Measurements from ENCODE around the gene EPHA2.

EPHA2 gene

DNA sequence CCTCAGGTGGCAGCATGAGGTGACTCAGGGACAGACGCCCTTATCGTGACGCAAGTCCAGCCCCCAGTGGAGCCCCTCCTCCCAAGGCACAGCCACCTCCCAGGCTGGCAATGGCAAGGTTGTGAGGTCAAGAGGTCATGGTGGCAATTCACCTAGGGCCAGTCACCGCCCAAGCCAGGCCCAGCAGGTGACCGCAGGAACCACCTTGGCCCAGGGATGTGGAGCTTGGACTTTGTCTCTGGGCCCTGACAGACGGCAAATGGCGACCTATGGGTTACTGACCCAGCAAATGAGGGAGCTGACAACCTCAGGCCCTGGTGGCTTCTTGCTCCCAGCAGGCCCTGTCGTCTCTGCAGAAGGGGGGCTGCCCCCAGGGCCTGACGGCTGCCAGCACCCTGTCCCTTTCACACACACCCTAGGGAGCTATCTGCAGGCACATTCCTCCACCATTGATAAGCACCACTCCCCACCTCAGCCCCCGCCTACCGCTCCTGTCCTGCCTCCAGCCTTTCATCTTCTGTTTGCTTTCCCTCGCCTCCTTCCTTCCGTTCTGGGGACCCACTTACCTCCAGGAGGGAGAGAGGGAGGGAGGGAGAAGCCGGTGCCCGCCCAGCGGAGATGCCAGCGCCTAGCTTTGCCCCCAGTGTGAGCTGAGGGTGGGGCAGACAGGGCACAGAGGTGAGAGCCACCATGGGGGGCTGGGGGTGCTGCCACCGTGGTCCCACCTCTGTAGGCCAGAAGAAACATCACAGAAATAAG lies 12.1 kb downstream of the EPHA2 start:
- H3K27ac ChIP-seq = peak overlapping the region in 19 of 21 experiments; percentile 1 to 83 (median 74)

GRCh38 chr1:16143005-16143565 lies 12.8 kb downstream of the EPHA2 start:
- H3K27ac ChIP-seq = peak overlapping the region in 7 of 21 experiments; percentile 74 to 83 (median 78)
- no peak overlapping the region for H3K4me3 ChIP-seq

More for the DNA sequence above, 12.1 kb downstream of the EPHA2 start:
- no peak overlapping the region for H3K4me3 ChIP-seq

DNA sequence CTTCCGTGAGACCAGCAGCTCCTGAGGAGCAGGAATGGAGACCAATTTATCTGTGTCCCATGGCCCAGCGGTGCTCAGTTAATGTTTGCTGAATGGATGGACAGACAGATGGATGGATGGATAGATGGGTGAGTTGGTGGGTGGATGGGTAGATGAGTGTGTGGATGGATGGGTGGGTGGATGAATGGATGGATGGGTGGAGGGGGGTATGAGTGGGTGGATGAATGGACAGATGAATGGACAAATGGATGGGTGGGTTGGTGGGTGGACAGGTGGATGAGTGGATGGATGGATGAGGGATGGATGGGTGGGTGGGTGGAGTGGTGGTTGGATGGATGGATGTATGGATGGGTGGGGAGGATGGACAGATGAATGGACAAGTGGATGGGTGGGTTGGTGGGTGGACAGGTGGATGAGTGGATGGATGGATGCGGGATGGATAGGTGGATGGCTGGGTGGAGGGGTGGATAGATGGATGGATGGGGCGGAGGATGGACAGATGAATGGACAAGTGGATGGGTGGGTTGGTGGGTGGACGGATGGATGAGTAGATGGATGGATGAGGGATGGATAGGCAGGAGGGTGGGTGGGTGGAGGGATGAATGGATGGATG lies 13.4 kb downstream of the EPHA2 start:
- Histone ChIP-seq H3K27ac (peak overlapping the region in 11 of 21 experiments; percentile 11 to 75 (median 46)), H3K4me3 (no peak overlapping the region)

DNA sequence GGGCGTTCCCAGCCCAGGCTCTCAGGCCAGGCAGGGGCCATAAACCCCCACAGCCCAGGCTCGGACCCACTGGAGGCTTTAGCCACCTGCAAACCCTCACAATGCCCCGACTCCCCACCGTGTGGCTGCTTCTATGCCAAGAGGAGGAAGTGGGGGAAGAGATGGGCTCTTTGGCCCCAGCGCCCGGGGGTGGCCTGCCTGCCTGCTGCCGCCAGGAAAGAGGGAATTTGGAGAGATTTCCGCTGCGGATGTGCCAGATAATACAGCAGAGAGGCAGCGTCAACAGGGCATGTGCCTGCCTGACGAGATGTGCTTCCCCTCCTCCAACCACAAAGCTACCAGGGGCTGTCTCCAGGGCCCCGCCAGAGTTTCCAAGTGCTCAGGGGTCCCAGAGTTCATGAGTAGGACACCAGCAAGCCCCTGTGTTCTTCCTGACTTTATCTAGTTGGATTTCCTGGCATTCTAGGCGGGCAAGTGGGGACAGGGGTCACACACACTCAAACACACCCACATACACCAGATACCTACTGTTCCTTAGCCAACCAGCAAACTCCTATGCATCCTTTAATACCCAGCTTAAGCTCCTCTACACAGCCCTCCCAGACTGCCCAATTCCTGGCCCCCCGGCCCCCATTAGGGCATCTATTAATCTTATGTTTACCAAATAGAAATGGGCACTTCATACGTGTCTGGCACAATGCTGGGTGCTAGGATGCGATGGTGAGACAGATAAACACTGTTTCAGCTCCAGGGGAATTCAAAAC lies 14.1 kb downstream of the EPHA2 start:
- H3K4me3 ChIP-seq = no peak overlapping the region
- H3K27ac ChIP-seq = peak overlapping the region in 14 of 21 experiments; percentile 11 to 75 (median 44)

DNA sequence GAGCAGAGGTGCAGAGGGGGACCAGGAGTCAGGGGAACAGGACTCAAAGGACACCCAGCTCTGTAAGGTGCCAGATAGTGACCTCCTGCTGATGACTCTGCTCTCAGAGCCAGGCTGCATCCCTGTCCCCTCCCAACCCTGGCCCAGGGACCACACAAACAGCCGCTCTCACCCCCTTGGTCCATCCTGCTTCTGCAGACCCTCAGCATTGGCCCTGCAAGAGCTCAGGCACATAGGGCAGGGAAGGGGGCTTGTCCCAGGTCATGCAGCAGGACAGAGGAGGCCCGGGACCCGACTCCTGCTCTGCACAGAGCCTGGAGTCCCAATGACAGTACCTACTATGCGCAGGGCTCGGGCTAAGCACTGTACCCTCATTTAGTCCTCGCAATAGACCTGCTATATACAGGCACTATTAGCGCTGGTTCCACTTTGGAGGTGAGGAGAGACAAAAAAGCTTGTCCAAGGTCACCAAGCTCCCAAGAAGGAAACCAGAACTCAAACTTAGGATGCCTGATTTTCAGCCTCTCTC lies 15.7 kb downstream of the EPHA2 start:
- Histone ChIP-seq H3K4me3 (no peak overlapping the region), H3K27ac (peak overlapping the region in 5 of 21 experiments; percentile 10 to 50 (median 14))

DNA sequence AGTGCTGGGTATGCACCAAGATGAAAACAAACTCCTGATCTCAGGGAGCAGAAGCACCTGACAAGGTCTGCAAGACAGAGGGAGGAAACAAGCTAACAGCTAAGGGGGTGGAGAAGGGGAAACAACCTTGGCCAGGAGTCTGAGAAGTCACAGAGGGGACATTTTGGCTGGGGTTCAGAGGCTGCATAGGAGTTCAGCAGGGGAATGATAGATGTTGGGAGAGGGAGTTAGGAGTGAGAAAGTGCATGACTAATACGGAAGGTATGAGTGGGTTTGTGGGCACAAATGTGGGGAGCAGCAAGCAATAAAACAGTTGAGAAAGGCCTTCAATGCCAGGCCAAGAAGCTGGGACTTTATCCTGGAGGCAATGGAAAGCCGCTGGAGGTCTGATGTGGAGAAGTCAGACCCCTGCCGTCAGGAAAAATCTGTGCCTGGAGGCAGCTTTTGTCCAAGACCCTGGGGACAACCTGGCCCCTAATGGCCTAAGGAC lies 16.4 kb downstream of the EPHA2 start:
- H3K4me3 ChIP-seq = no peak overlapping the region
- H3K27ac ChIP-seq = peak overlapping the region in 10 of 21 experiments; percentile 8 to 58 (median 27)

GRCh38 chr1:16138772-16139221 lies 17.1 kb downstream of the EPHA2 start:
- Histone ChIP-seq H3K27ac (peak overlapping the region in 8 of 21 experiments; percentile 8 to 58 (median 40)), H3K4me3 (peak overlapping the region in 1 of 7 experiments; percentile 1)

GRCh38 chr1:16137890-16138467 lies 17.9 kb downstream of the EPHA2 start:
- peak overlapping the region in 1 of 21 experiments; percentile 45 for H3K27ac ChIP-seq
- no peak overlapping the region for H3K4me3 ChIP-seq

GRCh38 chr1:16135501-16135900 lies 20.4 kb downstream of the EPHA2 start:
- Histone ChIP-seq H3K27ac (no peak overlapping the region), H3K4me3 (no peak overlapping the region)

- Histone ChIP-seq H3K27ac (no peak overlapping the region), H3K4me3 (no peak overlapping the region)
Measured at GRCh38 chr1:16134906-16135305, 21.0 kb downstream of the EPHA2 start.

DNA sequence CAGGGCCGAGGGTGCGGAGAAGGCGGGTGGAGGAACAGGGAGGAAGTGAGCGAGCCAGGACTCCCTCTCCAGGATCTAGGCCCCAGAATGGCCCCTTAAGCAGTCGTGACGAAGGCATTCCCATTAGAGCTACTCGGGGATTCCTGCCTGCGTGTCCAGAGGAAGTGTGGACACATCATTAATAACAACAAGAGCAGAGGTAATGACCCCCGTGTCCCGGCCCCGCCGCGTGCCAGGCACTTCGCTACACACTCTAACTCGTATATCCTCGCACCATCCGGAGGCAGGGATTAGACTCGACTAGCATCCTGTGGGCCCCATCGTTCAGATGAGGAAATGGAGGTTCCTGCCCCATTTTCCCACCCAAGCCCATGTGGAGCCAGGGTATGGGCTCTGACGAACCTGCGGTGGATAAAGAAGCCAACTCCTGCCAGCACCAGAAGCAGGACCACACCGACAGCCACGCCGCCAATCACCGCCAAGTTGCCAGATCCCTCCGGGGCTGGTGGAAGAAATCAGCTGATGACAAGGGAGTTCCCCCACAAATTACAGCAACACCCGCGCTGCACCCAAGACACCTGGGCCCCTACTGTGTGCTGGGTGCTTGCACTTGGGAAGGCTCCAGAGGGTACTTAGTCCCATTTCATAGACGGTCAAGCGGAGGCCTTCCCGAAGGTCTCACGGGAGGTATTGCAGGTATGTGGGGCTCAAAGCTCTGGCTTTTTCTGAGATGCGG lies 21.6 kb downstream of the EPHA2 start:
- Histone ChIP-seq H3K4me3 (no peak overlapping the region), H3K27ac (no peak overlapping the region)

GRCh38 chr1:16133007-16133961 lies 22.6 kb downstream of the EPHA2 start:
- H3K4me3 ChIP-seq = no peak overlapping the region
- H3K27ac ChIP-seq = no peak overlapping the region

DNA sequence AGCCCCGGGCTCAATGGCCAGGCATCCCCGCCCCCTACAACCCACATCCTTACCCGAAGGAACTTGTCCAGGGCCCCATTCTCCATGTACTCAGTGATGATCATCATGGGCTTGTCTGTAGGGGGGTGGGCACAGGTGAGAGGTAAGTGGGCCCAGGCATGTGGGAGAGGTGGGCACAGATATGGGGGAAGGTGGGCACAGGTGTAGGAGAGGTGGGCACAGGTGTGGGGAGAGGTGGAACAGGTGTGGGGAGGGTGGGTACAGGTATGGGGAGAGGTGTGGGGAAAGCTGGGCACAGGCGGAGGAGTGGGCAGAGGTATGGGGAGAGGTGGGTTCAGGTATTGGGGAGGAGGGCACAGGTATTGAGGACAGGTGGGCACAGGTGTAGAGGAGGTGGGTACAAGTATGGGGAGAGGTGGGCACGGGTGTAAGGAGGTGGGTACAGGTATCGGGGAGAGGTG lies 23.5 kb downstream of the EPHA2 start:
- Histone ChIP-seq H3K27ac (no peak overlapping the region), H3K4me3 (no peak overlapping the region)

- no peak overlapping the region for H3K27ac ChIP-seq
Measured at GRCh38 chr1:16131636-16132324, 24.1 kb downstream of the EPHA2 start.

DNA sequence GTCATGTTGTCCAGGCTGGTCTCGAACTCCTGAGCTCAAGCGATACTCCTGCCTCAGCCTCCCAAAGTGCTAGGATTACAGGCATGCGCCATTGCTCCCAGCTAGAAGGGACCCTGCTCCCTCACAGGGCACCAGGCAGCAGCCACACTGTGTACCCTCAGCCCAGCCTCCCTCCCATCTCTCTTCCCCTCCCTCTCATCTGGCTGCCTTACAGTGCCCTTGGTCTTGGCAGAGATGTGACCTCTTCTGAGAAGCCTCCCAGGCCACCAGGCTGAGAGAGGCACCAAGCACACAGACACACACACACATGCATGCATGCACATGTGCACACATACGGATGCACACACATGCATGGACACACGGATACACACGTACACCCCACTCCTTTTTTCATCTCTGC lies 25.0 kb downstream of the EPHA2 start:
- H3K27ac ChIP-seq = no peak overlapping the region
- no peak overlapping the region for H3K4me3 ChIP-seq

More at GRCh38 chr1:16131636-16132324, 24.1 kb downstream of the EPHA2 start:
- H3K4me3 ChIP-seq = no peak overlapping the region

DNA sequence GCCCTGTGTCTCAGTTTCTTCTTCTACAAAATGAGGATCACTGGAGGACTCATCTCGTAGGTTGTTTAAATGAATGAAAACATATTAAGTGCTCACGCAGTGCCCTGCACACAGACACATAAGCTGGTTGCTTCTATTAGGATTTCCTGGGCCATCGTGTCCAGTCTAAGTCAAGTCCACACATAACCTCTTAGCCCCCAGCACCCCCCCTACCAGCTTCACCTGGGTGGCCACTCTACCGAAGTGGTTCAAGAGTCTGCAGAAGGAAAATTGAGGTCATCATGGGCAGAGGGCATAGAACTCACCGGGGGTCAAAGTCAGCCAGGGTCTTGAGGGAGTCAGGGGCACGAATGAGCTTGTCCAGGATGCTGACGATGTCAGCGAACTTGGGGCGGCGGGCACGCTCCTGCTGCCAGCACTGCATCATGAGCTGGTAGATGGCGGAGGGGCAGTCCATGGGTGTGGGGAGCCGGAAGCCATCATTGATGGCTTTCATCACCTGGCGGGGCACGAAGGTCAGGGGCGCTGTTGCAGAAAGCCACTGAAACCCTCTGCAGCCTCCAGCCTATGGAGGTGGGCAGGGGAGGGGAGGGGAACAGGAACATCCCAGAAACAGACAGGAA lies 25.8 kb downstream of the EPHA2 start:
- Histone ChIP-seq H3K4me3 (no peak overlapping the region), H3K27ac (no peak overlapping the region)

Measured in skin epidermis (tissue), 12 donors.